GM19351 (cell line): ENCODE data around the gene FBXL4.

Experiments used
- ATAC-seq: cut with Tn5 transposase; IDR thresholded peaks from one replicate; pipeline ENCODE4 v1.9.1; 2021; ENCODE audit warnings: mild to moderate bottlenecking, moderate library complexity; ENCODE audit not compliant: unreplicated experiment

The FBXL4 gene

DNA sequence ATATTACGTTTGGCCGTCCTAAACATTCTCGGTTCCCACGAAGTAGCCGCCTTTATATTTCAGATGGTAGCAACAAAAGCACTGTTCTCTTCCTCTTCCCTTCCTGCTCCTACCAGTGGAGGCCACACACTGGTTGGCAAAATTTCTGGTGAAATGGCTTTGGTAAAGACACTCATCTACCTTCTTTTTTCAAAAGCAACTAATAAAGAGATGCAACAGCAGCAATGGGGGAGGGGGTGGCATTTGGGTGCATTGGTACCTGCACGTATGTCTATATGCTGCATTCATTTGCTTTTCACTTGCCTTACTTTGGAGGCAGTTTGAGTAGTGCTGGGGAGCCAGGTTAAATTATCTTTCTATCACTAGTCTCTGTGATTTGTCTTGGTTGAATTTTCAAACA, 107.4 kb downstream of the FBXL4 start:
- ATAC-seq: no peak

DNA sequence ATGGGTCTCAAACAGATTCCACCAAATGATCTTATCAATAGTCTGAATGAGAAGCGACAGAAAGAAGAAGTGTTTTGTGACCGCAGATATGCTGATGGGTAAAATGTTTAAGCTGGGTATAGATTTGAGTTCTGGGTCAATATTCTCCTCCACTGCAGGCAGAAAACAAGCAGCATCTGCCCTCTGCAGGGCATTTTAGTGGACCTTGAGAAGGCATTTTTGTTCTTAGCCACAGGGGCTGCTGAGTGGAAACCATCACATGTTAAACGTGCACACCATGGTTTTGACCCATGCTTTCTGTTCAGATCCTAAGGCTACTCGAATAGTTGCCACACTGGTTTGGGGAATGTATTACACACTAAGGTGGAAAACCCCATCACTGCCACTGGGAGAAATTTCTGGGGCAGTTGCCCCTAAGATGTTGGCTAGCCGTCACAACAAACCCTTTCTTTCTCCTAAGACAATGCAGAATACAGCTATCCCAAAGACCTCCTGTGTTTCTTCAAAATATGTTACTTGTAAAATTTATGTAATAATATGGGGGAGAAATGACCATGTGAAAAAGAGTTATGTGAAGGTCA, 107.9 kb downstream of the FBXL4 start:
- peak; percentile 46 for ATAC-seq

DNA sequence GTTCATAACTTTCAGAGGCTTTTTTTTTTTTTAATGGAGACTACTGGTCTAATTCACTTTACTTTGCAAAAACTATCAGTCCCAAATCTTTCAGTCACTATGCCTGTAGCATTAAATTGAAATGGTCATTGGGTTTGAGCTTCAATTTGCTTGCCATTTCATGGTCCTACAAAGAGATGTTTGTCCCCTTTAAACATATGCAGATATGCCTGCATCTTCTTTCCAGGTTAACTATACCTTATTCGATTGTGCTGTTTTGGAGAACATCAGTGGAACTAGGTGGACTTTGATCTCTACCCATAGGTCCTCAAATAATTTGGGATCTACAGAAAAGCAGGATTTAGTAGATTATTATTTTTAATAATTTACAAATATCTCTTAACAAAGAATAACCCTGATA, 108.8 kb downstream of the FBXL4 start:
- no peak for ATAC-seq

DNA sequence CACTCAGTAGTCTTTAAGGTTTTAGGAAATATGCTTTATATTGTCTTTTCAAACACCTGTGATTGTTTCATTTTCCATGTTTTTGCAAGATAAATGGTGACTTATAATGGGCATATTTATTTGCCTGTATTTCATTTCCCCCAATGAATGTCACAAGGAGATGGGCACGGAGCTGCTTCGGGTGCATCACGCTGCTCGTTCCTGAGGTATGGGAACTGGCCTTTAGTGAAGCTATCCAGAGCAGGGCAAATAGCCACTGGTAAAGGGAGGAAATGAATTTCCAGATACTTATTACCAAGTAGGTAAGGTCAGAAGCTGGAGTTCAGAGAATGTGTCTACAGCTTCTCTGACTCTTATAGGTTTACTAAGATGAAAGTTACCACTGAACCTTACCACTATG, 109.7 kb downstream of the FBXL4 start:
- ATAC-seq: no peak

DNA sequence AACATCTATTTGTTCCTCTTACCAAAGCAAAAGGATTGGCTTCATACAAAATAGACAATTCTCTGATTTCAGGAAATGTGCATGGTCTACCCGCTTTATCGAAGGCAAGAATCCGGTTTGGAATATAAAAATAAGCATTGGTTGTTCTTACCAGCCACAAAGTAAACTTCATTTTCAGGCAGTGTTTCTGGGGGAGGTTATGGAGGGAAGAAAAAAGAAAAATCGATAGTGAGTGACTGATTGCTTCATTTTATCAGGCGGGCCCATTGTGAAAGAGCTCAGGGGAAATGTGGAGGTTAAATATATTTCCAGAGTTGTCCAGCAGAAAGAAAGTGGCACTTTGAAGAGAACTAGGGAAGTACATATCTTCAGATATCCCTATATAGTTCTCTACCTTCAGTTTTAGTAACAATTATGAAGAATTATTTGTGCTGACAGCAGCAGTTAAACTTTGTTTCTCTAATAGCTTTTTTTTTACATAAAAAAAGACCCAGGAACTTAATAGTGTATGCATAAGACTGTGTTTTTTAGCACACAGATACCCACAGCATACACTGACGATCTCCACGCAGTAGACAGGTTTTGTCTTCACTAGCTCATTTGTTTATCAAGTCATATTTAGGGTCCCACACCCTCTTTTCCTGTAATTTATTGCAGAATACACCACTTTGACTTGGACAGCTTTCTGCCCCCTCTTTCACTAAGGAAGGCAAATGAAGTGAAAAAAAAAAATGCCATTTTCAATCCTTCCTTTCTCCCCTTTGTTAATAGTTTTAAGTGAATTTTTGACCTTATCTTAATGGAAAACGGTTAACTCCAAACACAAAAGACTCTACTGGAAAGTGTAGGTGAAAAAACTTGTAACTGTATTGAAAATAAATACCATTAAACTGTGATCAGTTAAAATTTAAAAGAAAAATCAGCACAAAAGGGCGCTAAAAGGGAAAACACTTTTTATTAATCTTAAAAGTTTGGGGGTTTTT, 110.5 kb downstream of the FBXL4 start:
- no peak for ATAC-seq

DNA sequence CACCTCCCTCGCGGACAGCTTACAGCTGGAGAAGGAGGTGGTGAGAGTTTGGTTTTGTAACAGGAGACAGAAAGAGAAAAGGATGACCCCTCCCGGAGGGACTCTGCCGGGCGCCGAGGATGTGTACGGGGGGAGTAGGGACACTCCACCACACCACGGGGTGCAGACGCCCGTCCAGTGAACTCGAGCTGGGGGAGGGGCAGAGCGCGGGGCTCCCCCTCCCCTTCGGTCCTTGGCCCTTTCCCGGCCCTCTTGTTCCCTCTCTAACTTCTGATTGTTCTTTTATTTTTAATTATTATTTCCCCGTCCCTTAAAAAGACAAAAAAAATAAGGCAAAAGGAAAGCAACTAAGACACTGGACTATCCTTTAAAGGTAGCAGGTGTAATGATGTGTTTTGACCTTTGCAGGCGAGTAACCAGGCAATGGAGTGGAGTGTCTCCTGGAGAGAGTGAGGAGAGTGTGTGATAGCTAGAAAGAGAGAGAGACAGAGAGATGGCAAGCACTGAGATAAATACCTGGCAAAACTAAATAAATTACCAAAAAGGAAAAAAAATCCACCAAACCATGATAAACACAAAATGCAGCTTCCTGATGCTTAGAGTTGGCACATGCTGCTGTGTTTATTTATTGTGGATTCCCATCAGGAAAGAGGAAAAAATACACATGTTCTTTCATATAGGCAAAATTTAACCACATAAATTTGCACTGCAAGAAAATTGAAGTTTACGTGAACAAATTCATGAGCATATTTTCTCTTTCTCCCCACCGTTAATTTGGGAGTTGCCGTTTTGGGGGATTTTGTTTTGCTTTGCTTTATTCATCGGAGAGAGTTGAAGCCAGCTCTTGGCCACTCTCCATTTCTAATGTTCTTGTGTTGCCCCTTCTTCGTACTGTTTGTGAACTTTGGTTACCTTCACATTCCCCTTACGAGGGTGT, 111.5 kb downstream of the FBXL4 start:
- no peak for ATAC-seq

DNA sequence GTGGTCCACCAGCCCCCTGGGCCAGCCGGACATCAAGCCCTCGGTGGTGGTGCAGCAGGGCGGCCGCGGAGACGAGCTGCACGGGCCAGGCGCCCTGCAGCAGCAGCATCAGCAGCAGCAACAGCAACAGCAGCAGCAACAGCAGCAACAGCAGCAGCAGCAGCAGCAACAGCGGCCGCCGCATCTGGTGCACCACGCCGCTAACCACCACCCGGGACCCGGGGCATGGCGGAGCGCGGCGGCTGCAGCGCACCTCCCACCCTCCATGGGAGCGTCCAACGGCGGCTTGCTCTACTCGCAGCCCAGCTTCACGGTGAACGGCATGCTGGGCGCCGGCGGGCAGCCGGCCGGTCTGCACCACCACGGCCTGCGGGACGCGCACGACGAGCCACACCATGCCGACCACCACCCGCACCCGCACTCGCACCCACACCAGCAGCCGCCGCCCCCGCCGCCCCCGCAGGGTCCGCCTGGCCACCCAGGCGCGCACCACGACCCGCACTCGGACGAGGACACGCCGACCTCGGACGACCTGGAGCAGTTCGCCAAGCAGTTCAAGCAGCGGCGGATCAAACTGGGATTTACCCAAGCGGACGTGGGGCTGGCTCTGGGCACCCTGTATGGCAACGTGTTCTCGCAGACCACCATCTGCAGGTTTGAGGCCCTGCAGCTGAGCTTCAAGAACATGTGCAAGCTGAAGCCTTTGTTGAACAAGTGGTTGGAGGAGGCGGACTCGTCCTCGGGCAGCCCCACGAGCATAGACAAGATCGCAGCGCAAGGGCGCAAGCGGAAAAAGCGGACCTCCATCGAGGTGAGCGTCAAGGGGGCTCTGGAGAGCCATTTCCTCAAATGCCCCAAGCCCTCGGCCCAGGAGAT, 112.4 kb downstream of the FBXL4 start:
- ATAC-seq: no peak

DNA sequence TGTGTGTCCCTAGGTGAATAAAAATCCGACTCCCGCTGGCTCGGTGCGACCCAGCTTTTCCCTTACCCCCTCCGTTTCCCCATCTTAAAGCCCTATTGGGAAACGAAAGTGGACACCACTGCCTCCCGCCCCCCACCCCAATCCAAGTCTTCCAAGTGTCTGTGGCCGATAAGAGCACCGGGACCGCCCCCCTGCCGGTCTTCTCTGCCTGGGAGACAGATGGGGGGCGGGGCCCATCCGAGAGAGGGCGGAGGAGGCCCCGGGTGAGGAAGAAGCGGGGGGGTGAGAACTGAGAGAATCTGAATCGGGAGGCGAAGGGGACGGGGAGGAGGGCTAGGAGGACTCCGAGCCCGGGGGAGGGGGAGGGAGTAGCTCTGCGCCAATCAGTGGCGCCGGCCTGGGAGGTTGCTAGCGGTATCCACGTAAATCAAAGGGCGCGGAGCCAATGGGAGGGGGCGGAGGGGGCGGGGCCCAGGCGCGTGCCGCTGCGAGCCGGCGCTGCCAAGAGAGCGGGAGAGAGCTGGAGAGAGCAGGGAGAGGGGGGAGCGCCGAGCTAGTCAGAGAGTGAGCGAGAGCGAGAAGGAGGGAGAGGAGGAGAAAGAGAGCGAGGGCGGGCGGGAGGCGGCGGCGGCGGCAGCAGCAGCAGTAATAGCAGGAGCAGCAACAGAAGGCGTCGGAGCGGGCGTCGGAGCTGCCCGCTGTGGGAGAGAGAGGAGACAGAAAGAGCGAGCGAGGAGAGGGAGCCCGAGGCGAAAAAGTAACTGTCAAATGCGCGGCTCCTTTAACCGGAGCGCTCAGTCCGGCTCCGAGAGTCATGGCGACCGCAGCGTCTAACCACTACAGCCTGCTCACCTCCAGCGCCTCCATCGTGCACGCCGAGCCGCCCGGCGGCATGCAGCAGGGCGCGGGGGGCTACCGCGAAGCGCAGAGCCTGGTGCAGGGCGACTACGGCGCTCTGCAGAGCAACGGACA, 113.4 kb downstream of the FBXL4 start, which contains the start of gene POU3F2:
POU3F2 (plus strand) TSS at position 515 of the 972 bp plus-strand sequence; CDS start at position 815, 300 bp downstream.
- peak; percentile 47 for ATAC-seq

DNA sequence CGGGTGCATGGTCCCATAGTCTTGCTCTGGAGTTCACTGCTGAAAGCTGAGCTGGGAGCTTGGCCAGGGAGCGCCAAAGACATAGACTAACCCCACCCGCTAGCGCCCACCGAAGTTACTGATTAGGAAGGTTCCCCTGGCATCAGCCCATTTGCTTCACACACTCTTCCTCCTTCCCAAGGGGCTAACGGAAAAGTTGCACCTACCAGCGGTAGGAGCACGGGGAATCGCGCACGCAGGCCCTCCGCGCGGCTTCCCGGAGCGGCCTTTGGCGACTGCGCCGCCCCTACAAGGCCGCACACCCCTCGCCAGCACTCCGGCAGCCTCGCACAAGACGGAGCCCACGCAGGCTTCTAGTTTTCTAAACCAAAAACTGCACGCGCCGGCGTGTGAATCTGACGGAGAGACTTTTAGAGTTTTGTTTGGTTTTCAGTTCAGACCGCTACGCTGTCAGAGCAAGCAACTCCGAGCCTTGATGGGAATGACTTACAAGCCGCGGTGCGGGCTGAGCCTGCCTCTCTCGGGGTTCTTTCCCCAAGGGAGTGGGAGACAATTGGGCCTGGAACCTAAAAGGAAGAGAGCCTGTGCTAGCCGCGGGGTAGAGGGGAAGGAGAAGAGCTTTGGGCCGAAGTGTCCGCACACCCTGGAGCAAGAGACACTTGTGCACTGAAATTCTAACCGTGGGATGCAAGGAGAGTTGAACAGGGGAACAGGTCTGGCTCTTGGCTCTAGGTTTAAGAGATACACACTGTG, 114.3 kb downstream of the FBXL4 start:
- no peak for ATAC-seq

DNA sequence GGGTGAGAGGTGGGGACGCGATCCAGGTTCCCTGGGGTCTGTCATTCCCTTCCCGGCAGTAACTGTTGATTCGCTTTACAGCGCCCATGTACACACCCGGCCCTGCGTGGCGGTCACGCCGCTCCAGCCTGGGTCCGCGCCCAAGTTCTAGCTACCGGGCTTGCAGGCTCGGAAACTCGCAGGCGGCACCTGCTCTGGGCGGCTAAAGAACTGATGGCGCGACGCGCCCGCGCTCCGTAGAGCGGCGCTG, 114.8 kb downstream of the FBXL4 start:
- peak; percentile 24 for ATAC-seq

DNA sequence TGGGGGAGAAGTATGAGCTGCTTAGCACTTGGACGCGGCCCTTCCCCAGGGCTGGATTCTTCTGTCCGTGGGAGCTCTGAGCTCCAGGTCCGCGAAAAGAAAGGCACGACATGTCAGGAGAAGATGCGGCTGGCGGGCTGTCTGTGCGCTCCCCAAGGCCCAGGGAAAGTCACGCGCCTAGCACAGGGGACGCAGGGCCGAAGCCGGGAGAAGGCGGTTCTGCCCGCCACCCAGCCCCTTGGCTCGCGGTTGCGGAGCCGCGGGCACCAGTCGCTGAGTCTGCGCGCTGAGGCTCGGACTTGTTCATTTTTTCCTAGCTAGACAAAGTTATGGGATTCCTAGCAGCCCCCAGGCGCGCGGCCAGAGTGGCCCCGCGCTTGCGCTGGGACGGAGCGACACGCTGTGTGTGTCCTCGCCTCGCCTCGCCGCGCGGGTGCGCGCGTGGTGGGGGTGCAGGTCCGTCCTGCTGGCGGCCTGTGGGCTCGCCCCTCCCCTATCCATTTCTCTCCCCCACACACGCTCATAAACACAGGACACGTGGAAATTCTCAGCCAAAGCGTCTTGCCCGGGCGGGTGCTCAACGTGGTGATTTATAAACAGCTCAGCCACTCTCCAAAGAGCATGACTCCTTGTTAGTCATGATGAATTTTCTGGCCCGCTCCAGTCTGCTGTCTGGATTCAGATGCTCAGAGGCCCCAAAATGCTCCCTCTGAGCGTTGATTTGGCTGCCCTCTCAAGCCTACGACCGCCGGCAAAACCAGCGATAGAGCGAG, 115.3 kb downstream of the FBXL4 start:
- ATAC-seq: no peak

DNA sequence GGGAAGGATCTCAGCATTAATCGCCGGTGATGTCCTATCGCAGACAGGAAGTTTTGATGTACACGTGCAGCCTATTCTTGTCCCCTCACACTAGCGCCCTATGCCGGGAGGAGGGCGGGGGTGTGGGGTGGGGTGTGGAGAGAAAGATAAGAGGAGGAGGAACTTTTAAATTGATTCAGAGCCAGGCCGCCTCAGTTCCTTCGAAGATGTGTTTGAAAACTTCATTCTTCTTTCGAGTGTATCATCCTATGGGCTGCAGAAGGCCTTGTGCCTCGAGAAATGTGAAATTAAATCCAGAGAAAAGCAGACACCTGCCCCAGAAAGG, 115.8 kb downstream of the FBXL4 start:
- no peak for ATAC-seq

DNA sequence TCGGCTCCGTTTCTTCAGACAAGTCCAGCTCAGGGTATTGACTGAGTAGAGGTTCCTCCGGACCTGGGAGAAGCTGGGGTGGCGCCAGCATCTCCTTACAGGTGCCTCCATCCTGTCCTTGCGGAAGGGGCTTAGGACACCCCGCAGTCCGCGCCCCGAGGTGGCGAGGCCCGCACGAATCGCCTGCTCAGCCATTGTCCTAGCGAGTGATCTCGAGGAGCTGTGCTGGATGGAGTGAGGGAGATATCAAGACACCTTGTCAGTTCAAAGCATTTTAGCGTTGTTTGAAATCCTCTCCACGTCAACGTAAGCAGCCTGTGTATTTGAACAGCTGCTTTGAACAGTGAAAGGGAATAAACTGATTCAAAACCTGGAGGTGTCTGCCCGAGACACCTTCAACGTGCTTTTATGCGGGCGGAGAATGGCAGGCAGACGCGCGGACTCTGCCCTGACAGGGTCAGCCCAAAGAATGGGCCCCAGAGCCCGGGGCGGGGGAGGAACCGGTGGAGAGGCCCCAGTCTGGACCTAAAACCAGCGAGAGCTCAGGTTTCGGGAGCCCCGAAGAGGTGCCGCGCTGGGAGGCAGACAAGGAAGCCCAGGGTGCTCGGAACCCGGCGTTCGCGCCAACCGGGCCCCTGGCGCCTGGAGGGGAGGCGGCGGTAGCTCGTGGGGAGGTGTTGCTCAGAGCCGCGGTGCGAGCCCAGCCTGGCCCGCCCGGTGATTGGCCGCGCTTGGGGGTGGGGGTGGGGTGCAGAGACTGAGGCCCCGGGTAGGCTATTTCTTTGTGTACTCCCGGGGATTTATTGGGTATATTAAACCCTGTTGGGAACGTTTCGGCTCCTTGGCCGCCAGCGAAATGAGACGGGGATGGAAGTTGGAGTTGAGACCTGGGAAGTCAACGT, 116.4 kb downstream of the FBXL4 start:
- no peak for ATAC-seq

DNA sequence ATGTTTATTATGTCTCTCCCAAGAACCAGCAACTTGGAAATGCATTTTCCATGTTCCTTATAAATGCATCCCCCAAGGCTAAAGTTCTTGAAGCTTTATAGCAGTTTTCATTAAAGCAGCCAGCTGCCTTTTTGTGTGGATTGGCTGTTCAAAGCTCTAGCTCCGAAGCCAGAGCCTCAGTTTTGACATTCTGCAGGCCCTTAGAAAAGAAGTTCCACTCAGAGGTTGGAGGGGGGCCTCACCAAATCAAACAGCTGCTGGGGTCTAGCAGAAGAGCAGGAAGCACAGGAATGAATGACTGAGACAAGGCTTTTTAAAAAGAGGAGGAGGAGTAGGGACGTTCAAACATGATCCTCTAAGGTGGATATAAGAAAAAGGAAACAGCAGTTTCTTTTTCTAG, 117.6 kb downstream of the FBXL4 start:
- ATAC-seq: no peak

DNA sequence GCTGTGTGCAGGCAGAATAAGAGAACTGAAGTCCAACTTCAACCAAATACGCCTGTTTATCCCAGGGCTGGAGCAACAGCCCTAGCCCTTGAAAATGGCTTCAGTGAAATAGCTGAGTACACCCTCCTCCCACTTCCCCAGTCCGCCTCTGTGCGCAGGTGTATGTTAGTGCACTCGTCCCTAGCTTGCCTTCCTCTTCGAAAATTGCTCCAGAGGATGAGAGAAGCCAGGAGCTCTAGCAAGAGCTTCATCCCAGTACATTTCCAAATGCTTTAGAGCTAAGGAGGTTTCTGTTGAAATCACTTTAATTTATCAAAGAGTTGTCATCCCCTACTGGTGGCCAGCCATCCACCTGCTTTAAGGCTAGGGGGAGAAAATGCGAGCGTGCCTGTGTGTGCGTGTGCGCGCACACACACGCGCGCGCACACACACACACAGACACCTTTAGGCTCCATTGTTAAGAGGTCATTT, 118.8 kb downstream of the FBXL4 start:
- ATAC-seq: no peak

DNA sequence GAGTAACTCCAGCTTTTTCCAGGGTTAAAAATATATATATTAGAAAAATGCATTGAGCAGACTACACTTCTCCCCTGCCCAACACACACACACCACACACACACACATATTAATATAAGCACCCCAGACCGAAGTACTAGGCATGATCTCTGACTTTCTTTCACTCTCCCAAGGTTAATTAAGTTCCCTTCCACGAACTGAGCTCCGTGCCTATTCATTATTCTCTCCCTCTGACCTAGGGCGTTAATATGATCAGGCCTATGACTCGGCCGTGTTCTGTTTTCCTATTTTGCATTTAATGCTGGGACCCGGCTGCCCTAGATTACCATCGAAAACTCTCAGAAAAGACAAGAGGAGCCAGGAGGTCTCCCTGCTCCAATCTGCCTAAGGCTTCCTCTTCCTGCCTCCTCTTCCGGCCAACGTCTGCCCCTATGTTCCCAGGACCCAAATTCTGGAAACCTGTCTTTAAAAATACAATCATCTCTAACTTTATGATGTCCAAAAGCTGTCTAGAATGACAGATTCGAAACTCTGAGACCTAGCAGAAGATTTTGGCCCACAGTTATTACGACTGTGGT, 119.4 kb downstream of the FBXL4 start:
- ATAC-seq: no peak
